GM23338 (cell line): ENCODE measurements around the gene RAB21.

Experiments
- CREB1 ChIP-seq: fragments of 250-450 bp; sonication (Bioruptor Pico); IDR thresholded peaks from 2 replicates; pipeline ENCODE4 v1.5.0; 2020; ENCODE audit warnings: low read depth, mild to moderate bottlenecking, moderate library complexity
- EZH2 ChIP-seq: fragments of 200-600 bp; sonication (generic); IDR thresholded peaks from one replicate; pipeline ENCODE4 v1.8.0; 2017; ENCODE audit warnings: antibody characterized with exemption, mild to moderate bottlenecking, low read depth; ENCODE audit not compliant: unreplicated experiment
- EZH2phosphoT487 ChIP-seq: fragments of 200-600 bp; sonication (generic); IDR thresholded peaks from one replicate; pipeline ENCODE4 v1.8.1; 2018; ENCODE audit warnings: antibody characterized with exemption; ENCODE audit not compliant: unreplicated experiment
- POLR2AphosphoS5 ChIP-seq: IDR thresholded peaks from 2 replicates; pipeline ENCODE4 v1.6.1; 2016; ENCODE audit warnings: antibody characterized with exemption, low read depth
- TF ChIP-seq, protein P1 (sequence below), 2 experiments: fragments of 200-600 bp in 1 of 2; sonication (generic) in 1 of 2; conservative IDR thresholded peaks; 2 replicates each; pipeline versions ENCODE4 v1.5.1 to v1.6.1; 2016 to 2017; ENCODE audit warnings: antibody characterized with exemption in 2 of 2, low read depth in 2 of 2, mild to moderate bottlenecking in 2 of 2, moderate library complexity in 1 of 2

DNA sequence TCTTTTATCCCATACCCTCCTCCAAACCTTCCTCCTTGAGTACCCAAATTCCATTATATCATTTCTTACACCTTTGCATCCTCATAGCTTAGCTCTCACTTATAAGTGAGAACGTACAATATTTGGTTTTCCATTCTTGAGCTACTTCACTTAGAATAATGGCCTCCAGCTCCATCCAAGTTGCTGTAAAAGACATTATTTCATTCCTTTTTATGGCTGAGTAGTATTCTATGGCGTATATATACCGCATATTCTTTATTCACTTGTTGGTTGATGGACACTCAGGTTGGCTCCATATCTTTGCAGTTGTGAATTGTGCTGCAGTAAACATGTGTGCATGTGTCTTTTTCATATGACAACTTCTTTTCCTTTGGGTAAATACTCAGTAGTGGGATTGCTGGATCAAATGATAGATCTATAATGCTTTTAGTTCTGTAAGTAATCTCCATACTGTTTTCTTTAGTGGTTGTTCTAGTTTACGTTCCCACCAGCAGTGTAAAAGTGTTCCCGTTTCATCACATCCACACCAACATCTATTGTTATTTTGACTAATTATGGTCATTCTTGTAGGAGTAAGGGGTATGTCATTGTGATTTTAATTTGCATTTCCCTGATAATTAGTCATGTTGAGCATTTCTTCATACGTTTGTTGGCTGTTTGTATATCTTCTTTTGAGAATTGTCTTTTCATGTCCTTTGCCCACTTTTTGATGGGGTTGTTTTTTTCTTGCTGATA lies 10.1 kb downstream of the RAB21 start:
- TF ChIP-seq, protein P1, sequence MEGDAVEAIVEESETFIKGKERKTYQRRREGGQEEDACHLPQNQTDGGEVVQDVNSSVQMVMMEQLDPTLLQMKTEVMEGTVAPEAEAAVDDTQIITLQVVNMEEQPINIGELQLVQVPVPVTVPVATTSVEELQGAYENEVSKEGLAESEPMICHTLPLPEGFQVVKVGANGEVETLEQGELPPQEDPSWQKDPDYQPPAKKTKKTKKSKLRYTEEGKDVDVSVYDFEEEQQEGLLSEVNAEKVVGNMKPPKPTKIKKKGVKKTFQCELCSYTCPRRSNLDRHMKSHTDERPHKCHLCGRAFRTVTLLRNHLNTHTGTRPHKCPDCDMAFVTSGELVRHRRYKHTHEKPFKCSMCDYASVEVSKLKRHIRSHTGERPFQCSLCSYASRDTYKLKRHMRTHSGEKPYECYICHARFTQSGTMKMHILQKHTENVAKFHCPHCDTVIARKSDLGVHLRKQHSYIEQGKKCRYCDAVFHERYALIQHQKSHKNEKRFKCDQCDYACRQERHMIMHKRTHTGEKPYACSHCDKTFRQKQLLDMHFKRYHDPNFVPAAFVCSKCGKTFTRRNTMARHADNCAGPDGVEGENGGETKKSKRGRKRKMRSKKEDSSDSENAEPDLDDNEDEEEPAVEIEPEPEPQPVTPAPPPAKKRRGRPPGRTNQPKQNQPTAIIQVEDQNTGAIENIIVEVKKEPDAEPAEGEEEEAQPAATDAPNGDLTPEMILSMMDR (conservative IDR thresholded peaks at IDR 0.05; ENCODE audit: low read depth in 2 of 2) = no peak
- TF ChIP-seq CREB1 (CRISPR knock-in tag) (no peak), EZH2 (no peak), POLR2AphosphoS5 (no peak), EZH2phosphoT487 (no peak)
